ENCODE data around the gene PDSS2. TPM values are rescaled to one million over a fixed set of nuclear protein-coding genes. Genes with fewer than 3 reads are reported as not detected.

PDSS2 gene
- total and polyA plus RNA-seq, 9 of the 15 experiments (the other 6 are each of a cell fraction or from before 2014, with no cell fraction given) = 5.8 to 21.1 (median 12.0) TPM

GRCh38 chr6:107459283-107460082 is at the start of gene PDSS2 (continued):
- TF ChIP-seq, protein P1, sequence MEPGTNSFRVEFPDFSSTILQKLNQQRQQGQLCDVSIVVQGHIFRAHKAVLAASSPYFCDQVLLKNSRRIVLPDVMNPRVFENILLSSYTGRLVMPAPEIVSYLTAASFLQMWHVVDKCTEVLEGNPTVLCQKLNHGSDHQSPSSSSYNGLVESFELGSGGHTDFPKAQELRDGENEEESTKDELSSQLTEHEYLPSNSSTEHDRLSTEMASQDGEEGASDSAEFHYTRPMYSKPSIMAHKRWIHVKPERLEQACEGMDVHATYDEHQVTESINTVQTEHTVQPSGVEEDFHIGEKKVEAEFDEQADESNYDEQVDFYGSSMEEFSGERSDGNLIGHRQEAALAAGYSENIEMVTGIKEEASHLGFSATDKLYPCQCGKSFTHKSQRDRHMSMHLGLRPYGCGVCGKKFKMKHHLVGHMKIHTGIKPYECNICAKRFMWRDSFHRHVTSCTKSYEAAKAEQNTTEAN (CRISPR knock-in tag; IDR thresholded peaks at IDR 0.05) = no peak
- no peak for TF ChIP-seq ATF1 (CRISPR knock-in tag; IDR thresholded peaks at IDR 0.05)
- peak; percentile 66 for TF ChIP-seq ATF1 (tag; IDR thresholded peaks at IDR 0.05)
- peak; percentile 96 for TF ChIP-seq FOXP1 (CRISPR knock-in tag; IDR thresholded peaks at IDR 0.05)
- TF ChIP-seq BCOR (IDR thresholded peaks at IDR 0.05) = peak; percentile 45
- peak; percentile 90 for TF ChIP-seq NR2C1 (IDR thresholded peaks at IDR 0.05)
- TF ChIP-seq NR2C1 (tag; IDR thresholded peaks at IDR 0.05) = peak; percentile 88
- TF ChIP-seq, protein P2, sequence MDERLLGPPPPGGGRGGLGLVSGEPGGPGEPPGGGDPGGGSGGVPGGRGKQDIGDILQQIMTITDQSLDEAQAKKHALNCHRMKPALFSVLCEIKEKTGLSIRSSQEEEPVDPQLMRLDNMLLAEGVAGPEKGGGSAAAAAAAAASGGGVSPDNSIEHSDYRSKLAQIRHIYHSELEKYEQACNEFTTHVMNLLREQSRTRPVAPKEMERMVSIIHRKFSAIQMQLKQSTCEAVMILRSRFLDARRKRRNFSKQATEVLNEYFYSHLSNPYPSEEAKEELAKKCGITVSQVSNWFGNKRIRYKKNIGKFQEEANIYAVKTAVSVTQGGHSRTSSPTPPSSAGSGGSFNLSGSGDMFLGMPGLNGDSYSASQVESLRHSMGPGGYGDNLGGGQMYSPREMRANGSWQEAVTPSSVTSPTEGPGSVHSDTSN (CRISPR knock-in tag; IDR thresholded peaks at IDR 0.05; ENCODE audit: low read depth) = no peak
- TF ChIP-seq, protein P2 (tag; conservative IDR thresholded peaks at IDR 0.05; ENCODE audit: low read depth) = no peak
- TF ChIP-seq ELF1 (tag; IDR thresholded peaks at IDR 0.05) = peak; percentile 39; the same call in 1 of the 2 replicates
- peak; percentile 71 for TF ChIP-seq HCFC1 (IDR thresholded peaks at IDR 0.05; ENCODE audit: low read depth, low read length)
- 0 out of 2 replicates have a peak, but pooled peaks have one; percentile 5 for TF ChIP-seq NCOR1 (IDR thresholded peaks at IDR 0.05)
- no peak for TF ChIP-seq MCM5 (IDR thresholded peaks at IDR 0.05; ENCODE audit: low read depth)
- peak in 1 of 2 experiments; percentile 39; a peak in 1 of 4 replicates for TF ChIP-seq FOXA3 (CRISPR knock-in tag; conservative IDR thresholded peaks at IDR 0.05 in 1 of 2, IDR thresholded peaks at IDR 0.05 in 1 of 2)
- no peak for TF ChIP-seq SRSF9 (IDR thresholded peaks at IDR 0.05; ENCODE audit: borderline replicate concordance, low read depth, low read length)
- peak; percentile 100 for TF ChIP-seq EGR1 (conservative IDR thresholded peaks at IDR 0.05)
- TF ChIP-seq CREB1 (IDR thresholded peaks at IDR 0.05) = peak; percentile 62
- TF ChIP-seq CREB1 (CRISPR knock-in tag; IDR thresholded peaks at IDR 0.05) = peak; percentile 60
- no peak for TF ChIP-seq ZNF707 (CRISPR knock-in tag; conservative IDR thresholded peaks at IDR 0.05)
- peak; percentile 51; the same call in 1 of the 2 replicates for TF ChIP-seq KLF16 (IDR thresholded peaks at IDR 0.05)
- TF ChIP-seq TCF7L2 (IDR thresholded peaks at IDR 0.05; ENCODE audit: low read depth, low read length) = peak; percentile 46; the same call in 1 of the 2 replicates
- TF ChIP-seq, protein P3, sequence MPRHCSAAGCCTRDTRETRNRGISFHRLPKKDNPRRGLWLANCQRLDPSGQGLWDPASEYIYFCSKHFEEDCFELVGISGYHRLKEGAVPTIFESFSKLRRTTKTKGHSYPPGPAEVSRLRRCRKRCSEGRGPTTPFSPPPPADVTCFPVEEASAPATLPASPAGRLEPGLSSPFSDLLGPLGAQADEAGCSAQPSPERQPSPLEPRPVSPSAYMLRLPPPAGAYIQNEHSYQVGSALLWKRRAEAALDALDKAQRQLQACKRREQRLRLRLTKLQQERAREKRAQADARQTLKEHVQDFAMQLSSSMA (CRISPR knock-in tag; IDR thresholded peaks at IDR 0.05) = no peak
- TF ChIP-seq HEY1 (CRISPR knock-in tag; IDR thresholded peaks at IDR 0.05; ENCODE audit: borderline replicate concordance) = no peak
- TF ChIP-seq TAF7 (tag; IDR thresholded peaks at IDR 0.05) = peak; percentile 44; the same call in 1 of the 2 replicates
- 0 out of 2 replicates have a peak, but pooled peaks have one; percentile 28 for TF ChIP-seq HNRNPL (IDR thresholded peaks at IDR 0.05; ENCODE audit: low read depth, low read length)
- peak; percentile 39; the same call in 1 of the 2 replicates for TF ChIP-seq NFIC (IDR thresholded peaks at IDR 0.05)
- peak; percentile 51; the same call in 1 of the 2 replicates for TF ChIP-seq LCOR (CRISPR knock-in tag; IDR thresholded peaks at IDR 0.05)
- no peak for TF ChIP-seq U2AF1 (optimal IDR thresholded peaks at IDR 0.05; ENCODE audit: low read depth, low read length)
